Heart left ventricle (tissue), 16 donors: ENCODE measurements around the gene PODXL2. TPM values are rescaled to one million over a fixed set of nuclear protein-coding genes. Genes with fewer than 3 reads are reported as not detected.

Experiments used
- ATAC-seq, 4 donors: fragments of 200-7000 bp; cut with Tn5 transposase; one replicate each; pipeline ENCODE4 v1.9.1; 2020 to 2022; ENCODE audit warnings: moderate library complexity in 4 of 4, mild to moderate bottlenecking in 3 of 4, moderate number of reproducible peaks in 1 of 4
- DNase-seq, 5 donors: peaks; one replicate each; pipeline ENCODE4 v3.0.0-alpha.2; 2020
- H3K27ac ChIP-seq, 12 donors: fragments of 200-600 bp; sonication (generic) in 4 of 12; one replicate each; pipeline versions ENCODE4 v1.5.0 to v1.8.0; 2016 to 2022; ENCODE audit warnings: mild to moderate bottlenecking in 2 of 12
- H3K27me3 ChIP-seq, 9 donors: fragments of 200-600 bp; sonication (generic) in 2 of 9; one replicate each; pipeline versions ENCODE4 v1.5.1 to v1.8.0; 2016 to 2022; ENCODE audit warnings: mild to moderate bottlenecking in 3 of 9
- H3K36me3 ChIP-seq, 9 donors: fragments of 200-600 bp; sonication (generic) in 2 of 9; one replicate each; pipeline versions ENCODE4 v1.5.0 to v1.8.0; 2018 to 2022; ENCODE audit warnings: mild to moderate bottlenecking in 2 of 9
- H3K4me1 ChIP-seq, 12 donors: fragments of 200-600 bp; sonication (generic) in 4 of 12; one replicate each; pipeline versions ENCODE4 v1.5.0 to v1.8.0; 2016 to 2022; ENCODE audit warnings: mild to moderate bottlenecking in 3 of 12
- H3K4me3 ChIP-seq, 12 donors: fragments of 200-600 bp; sonication (generic) in 4 of 12; one replicate each; pipeline versions ENCODE4 v1.5.0 to v1.8.0; 2017 to 2022; ENCODE audit warnings: mild to moderate bottlenecking in 9 of 12, moderate library complexity in 4 of 12
- H3K9me3 ChIP-seq, 12 donors: fragments of 200-600 bp; sonication (generic) in 4 of 12; one replicate each; pipeline versions ENCODE4 v1.5.0 to v1.8.0; 2016 to 2022; ENCODE audit warnings: mild to moderate bottlenecking in 1 of 12
- POLR2A ChIP-seq, 2 donors: fragments of 450-650 bp; IDR thresholded peaks; one replicate each; pipeline ENCODE4 v1.6.1; 2017; ENCODE audit warnings: antibody characterized with exemption in 2 of 2, mild to moderate bottlenecking in 2 of 2, moderate library complexity in 2 of 2
- WGBS, 4 donors: extraction: QIAGEN DNeasy Blood & Tissue Kit in 2 of 4; methylation state at CpG; one replicate each; pipeline versions ENCODE4 v1.1.5 to v1.1.7; 2013 to 2018; 5-methylcytosine and 5-hydroxymethylcytosine counted together
- intact Hi-C, 10 donors: fragments of 100-400 bp; cut with DNase I; formaldehyde crosslinking; loops; one replicate each; pipeline versions ENCODE4 v1.11.1 to v1.14.2; 2022
- polyA plus RNA-seq, 2 donors: library from polyadenylated mRNA; stranded (reverse); fragments of 200-250 nt; gene quantifications; one replicate each; pipeline ENCODE4 v1.2.3, GENCODE V29; 2013
- total RNA-seq, 9 donors: library from RNA; depleted of rRNA in 2 of 9; stranded (reverse); fragments of >200 nt in 2 of 9; fragmentation: NEBNext Ultra II Directional in 3 of 9; extraction: Animal tissue kit (Norgen Biotek cat#: 25700) in 3 of 9; gene quantifications; one replicate each; pipeline versions ENCODE4 v1.1.0 to v1.2.4, GENCODE V29; 2016 to 2023
- TF ChIP-seq, protein P1 (sequence below), 12 donors: fragments of 200-600 bp; sonication (generic) in 4 of 12; IDR thresholded peaks; one replicate each; pipeline versions ENCODE4 v1.5.0 to v1.8.0; 2018 to 2022; ENCODE audit warnings: antibody characterized with exemption in 12 of 12, mild to moderate bottlenecking in 5 of 12
- donor health status: ischemic (EF 13 %, LVEDD 7.1; RV severe dilation, severe dysfunction).
- donor health status: healthy with polysubstance abuse.
- donor health status: DM: no; HTN: yes; CAD: no.
- donor health status: DM: no; HTN: no; CAD: no.
- donor health status: ischemic (EF 25% LVEDD 6.9; RV normal size, moderate dysfunction).
- donor health status: ischemic (EF 25% LVEDD 5.7; RV mildly dilated, moderate dysfunction).
- donor health status: healthy.
- donor health status: DM: yes; HTN: yes; CAD: no.
- donor health status: ischemic (EF 35%, LVEDD 5.7; RV mildly dilated, moderate dysfunction).
- donor health status: nonischemic (EF 11% LVEDD 7.7; RV severe dilation, severe dysfunction).
- donor health status: DM: yes; HTN: yes; CAD: no.
- donor health status: PGD.
- donor health status: ischemic (EF 29% LVEDD 5.4; RV normal size, mild dysfunction).
- donor health status: nonischemic (EF 23%, LVEDD 6.1; RV moderate dilation, normal function).

The PODXL2 gene
- total and polyA plus RNA-seq, 11 donors: 0.72 to 4.1 (median 2.1) TPM

DNA sequence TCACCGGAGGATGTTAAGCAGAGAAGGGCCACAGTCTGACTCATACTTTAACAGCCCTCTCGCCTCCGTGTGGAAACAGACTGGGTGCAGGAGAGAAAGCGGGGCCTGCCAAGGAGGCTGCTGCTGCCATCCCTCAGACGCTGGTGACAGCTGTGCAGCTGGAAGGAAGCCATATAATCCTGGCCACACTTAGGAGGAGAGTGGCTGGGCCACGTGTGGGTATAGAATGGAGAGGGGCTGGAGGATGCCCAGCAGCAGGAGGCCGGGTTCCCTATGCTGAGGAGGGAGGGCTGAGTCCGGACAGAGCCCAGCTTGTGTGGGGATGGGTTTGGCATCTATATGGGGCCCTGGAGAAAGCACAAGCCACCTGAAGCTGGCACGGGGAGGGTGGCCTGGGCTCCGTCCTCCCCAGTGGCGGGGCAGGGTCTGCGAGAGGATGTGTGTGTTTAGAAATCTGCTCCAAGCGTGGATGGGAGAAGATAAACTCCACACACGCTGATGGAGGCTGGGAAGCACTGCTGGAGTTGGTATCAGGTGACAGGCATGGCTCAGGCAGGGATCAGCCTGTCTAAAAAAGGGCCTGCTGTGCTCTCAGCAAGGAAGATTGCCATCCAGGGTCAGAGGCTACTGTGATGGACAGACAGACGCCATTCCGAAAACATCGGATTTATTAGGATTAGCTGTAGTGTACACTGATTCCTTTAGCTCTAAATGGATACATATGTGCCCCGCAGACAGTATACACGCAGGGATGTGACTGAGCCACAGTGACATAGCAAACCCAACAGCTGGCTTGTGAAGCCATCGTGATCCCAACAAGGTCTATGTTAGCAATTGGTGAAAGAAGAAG, 59.7 kb downstream of the PODXL2 start:
- Histone ChIP-seq H3K9me3 (no peaks in the 10 kb centered on the region), H3K4me3 (no peak overlapping the region), H3K27ac (peak overlapping the region in 8 of 12 donors; percentile 5 to 70 (median 34)), H3K4me1 (peaks cover 0 to 43% (median 20%) of the 10 kb centered on the region in 12 donors), H3K36me3 (peaks cover 0 to 44% (median 29%) of the 10 kb centered on the region in 9 donors), H3K27me3 (no peaks in the 10 kb centered on the region)
- WGBS, 4 donors: 58 to 63% (median 62%) methylated on average over 18 to 20 of the region's 20 CpGs
- TF ChIP-seq POLR2A (IDR thresholded peaks at IDR 0.05): no peak
- TF ChIP-seq, protein P1, sequence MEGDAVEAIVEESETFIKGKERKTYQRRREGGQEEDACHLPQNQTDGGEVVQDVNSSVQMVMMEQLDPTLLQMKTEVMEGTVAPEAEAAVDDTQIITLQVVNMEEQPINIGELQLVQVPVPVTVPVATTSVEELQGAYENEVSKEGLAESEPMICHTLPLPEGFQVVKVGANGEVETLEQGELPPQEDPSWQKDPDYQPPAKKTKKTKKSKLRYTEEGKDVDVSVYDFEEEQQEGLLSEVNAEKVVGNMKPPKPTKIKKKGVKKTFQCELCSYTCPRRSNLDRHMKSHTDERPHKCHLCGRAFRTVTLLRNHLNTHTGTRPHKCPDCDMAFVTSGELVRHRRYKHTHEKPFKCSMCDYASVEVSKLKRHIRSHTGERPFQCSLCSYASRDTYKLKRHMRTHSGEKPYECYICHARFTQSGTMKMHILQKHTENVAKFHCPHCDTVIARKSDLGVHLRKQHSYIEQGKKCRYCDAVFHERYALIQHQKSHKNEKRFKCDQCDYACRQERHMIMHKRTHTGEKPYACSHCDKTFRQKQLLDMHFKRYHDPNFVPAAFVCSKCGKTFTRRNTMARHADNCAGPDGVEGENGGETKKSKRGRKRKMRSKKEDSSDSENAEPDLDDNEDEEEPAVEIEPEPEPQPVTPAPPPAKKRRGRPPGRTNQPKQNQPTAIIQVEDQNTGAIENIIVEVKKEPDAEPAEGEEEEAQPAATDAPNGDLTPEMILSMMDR (IDR thresholded peaks at IDR 0.05): no peak
- intact Hi-C loops: no loop called here
- ATAC-seq (peak in 3 of 4 donors; percentile 60 to 70 (median 69)), DNase-seq (peak in 4 of 5 donors; percentile 44 to 71 (median 62))

DNA sequence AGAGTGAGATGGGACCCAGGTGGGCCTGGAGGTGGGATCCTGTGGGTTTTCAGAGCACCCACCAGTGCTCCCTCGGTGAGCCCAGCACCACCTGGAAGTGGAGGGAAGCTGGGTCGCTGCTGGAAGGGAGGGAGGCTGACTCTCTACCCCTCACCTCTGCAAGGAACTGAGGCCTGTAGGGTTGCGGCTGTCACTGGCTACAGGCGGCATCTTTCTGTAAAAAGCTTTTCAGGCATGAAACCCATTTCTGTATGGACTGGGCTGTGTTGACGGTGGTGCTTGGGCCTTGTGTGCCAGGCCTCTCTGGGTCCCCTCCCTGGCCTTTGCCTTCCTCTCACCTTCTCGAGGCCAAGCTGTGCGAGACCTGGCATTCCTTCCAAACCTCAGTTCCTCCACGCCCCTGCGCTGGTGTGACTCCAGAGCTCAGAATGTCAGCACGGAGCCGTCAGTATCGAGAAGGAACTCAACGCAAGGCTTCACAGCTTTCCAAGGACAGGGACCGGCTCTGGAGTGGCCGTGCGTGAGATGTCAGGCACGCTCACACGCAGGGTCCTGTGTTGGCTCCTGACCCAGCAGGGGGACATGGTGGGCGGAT, 60.4 kb downstream of the PODXL2 start:
- Histone ChIP-seq H3K27ac (peak overlapping the region in 5 of 12 donors; percentile 6 to 70 (median 44)), H3K4me3 (no peak overlapping the region), H3K27me3 (no peaks in the 10 kb centered on the region), H3K4me1 (peaks cover 0 to 44% (median 19%) of the 10 kb centered on the region in 12 donors), H3K36me3 (peaks cover 0 to 52% (median 36%) of the 10 kb centered on the region in 9 donors), H3K9me3 (no peaks in the 10 kb centered on the region)
- TF ChIP-seq POLR2A (IDR thresholded peaks at IDR 0.05): no peak
- 88 to 94% (median 92%) methylated on average over 13 to 19 of the region's 19 CpGs for WGBS, 4 donors
- DNase-seq (peak in 2 of 5 donors; percentile 13 to 33), ATAC-seq (no peak)
- intact Hi-C loops: no loop called here

DNA sequence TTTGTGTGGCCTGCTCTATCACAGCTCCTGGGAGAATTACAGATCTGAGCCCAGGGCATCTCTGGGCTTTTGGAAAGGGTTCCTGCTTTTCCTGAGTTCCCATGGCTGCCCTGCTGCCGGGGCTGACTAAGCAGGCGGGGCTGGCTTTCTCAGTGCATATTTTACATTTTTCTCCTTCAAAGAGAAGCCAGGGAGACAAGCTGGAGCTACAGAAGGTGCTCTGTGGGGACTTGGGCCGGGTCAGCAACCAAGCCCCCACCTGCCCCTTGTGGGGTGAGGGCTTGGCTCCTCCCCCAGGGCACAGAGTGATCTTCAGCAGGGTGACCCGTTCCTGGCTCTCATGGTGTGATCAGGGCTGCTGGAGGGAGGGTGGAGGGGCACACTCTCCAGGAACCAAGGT, 61.1 kb downstream of the PODXL2 start:
- peaks cover 0 to 59% (median 42%) of the 10 kb centered on the region in 9 donors for H3K36me3 ChIP-seq
- ATAC-seq (no peak), DNase-seq (peak in 2 of 5 donors; percentile 27 to 48)
- no peak for TF ChIP-seq POLR2A (IDR thresholded peaks at IDR 0.05)
- TF ChIP-seq, protein P1 (IDR thresholded peaks at IDR 0.05): no peak
- H3K9me3 ChIP-seq: no peaks in the 10 kb centered on the region
- 63 to 73% (median 68%) methylated on average over 2 to 4 of the region's 4 CpGs for WGBS, 4 donors
- H3K4me1 ChIP-seq: peaks cover 0 to 51% (median 19%) of the 10 kb centered on the region in 12 donors
- no peak overlapping the region for H3K4me3 ChIP-seq
- H3K27me3 ChIP-seq: no peaks in the 10 kb centered on the region
- H3K27ac ChIP-seq: peak overlapping the region in 10 of 12 donors; percentile 6 to 70 (median 53)
- intact Hi-C loops: loop anchor here in 5 of 10 donors (5.0 kb wide), 3 partner anchors 132 to 272 kb away; partner anchors contain the start of gene MGLL (in 3 of the 5)

DNA sequence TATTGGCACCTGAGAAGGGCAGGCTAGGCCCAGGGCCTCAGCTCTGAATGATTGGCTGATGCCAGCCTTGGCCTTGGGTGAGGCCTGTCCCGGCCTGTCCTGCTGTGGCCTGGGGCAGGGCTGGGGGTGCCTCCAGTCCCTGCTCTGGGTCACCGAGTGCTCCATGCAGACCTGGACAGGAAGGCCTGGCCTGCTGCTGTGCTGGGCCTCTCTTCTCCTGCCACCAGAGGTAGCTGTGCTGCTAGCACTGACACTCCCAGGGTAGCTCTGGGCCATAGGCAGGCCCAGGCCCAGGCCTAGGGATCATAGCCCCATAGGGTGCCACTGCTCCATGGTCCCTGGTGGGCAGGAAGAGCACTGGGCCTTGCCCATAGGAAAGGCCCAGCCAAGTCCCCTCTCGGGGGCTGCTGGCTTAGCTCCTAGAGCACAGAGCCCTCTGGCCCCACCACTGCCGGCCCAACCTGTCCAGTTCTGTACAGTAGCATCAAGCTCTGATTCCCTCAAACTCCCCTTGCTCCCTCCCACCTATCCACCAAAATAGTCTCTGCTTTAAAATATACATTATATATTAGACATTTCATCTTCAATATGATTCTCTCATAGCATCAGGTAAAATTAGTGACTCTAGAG, 62.0 kb downstream of the PODXL2 start:
- Histone ChIP-seq H3K9me3 (no peaks in the 10 kb centered on the region), H3K4me3 (no peak overlapping the region), H3K4me1 (peaks cover 0 to 60% (median 21%) of the 10 kb centered on the region in 12 donors), H3K36me3 (peaks cover 0 to 60% (median 42%) of the 10 kb centered on the region in 9 donors), H3K27ac (peak overlapping the region in 11 of 12 donors; percentile 8 to 70 (median 52)), H3K27me3 (no peaks in the 10 kb centered on the region)
- intact Hi-C loops: loop anchor here in 5 of 10 donors (5.0 kb wide), 3 partner anchors 131 to 271 kb away; partner anchors contain the start of gene MGLL (in 3 of the 5)
- no peak for TF ChIP-seq POLR2A (IDR thresholded peaks at IDR 0.05)
- TF ChIP-seq, protein P1 (IDR thresholded peaks at IDR 0.05): peak; percentile 29 to 68 (median 46)
- ATAC-seq: peak; percentile 55 to 72 (median 64)
- peak in 2 of 5 donors; percentile 56 to 73 for DNase-seq
- 78 to 88% (median 84%) methylated on average over 2 to 4 of the region's 4 CpGs for WGBS, 4 donors
